Measurements from ENCODE around the gene RBM20. TPM values are rescaled to one million over a fixed set of nuclear protein-coding genes. Genes with fewer than 3 reads are reported as not detected.

The RBM20 gene
- total RNA-seq, 1 donor from 2014 or later, result 0.32 TPM

DNA sequence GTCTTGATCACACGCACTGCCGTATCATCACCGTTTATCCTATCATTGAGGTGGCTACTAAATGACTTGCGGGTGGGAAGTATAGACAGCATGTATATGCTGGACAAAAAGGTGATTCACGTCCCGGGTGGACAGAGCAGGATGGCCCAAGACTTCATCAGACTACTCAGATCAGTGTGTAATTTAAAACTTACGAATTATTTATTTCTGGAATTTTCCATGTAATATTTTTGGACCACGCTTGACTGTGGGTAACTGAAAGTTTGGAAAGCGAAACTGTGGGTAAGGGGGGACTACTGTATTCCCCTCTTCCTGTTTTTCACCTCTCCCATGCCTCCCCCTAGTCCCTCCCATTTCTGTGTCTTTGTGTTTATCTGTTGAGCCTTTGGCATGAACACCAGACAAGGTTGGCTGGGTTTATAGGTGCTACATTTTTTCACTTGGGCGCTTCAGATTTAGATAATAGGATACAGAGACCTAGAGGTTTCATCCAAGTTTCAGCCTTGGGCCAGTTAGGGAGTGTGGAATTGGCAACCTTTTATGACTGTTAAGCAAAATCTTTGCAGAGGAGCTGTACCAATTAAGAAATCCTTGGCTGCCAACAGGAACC, 55.8 kb downstream of the RBM20 start:
- peaks cover 2% of the 10 kb centered on the region for H3K9me3 Mint-ChIP-seq
- H3K4me1 Mint-ChIP-seq, result peaks cover 18% of the 10 kb centered on the region
- H3K27ac Mint-ChIP-seq, result no peak overlapping the region
- H3K27me3 Mint-ChIP-seq (ENCODE audit: insufficient read depth, low read depth), result no peaks in the 10 kb centered on the region
- H3F3A ChIP-seq (ENCODE audit: low read depth), result peaks cover 15% of the 10 kb centered on the region
- H3K9me3 ChIP-seq (ENCODE audit: low read depth), result no peaks in the 10 kb centered on the region
- H3K36me3 Mint-ChIP-seq, result no peaks in the 10 kb centered on the region
- no peak overlapping the region for H3K9ac ChIP-seq
- no peaks in the 10 kb centered on the region for H3K79me2 ChIP-seq (ENCODE audit: low read depth)
- peaks cover 20% of the 10 kb centered on the region for H3K4me1 ChIP-seq
- no peak overlapping the region for H3K4me3 Mint-ChIP-seq
- DNase-seq (ENCODE audit: low spot score), result no peak
- H3K36me3 ChIP-seq, result no peaks in the 10 kb centered on the region
- TF ChIP-seq EZH2phosphoT487 (IDR thresholded peaks at IDR 0.05) (no peak), EZH2 (IDR thresholded peaks at IDR 0.05) (no peak), CTCF (IDR thresholded peaks at IDR 0.05) (no peak)
- no peak overlapping the region for H3K4me2 ChIP-seq
- H3K27ac ChIP-seq, result no peak overlapping the region
- no peaks in the 10 kb centered on the region for H3K27me3 ChIP-seq
- no peak overlapping the region for H3K4me3 ChIP-seq
- no peaks in the 10 kb centered on the region for H4K20me1 ChIP-seq (ENCODE audit: low read depth)
- H2AFZ ChIP-seq (replicated peaks), result no peak overlapping the region

- Histone ChIP-seq H3K9me3 (ENCODE audit: low read depth) (no peaks in the 10 kb centered on the region), H3K4me3 (no peak overlapping the region), H3K27me3 (no peaks in the 10 kb centered on the region), H3K79me2 (ENCODE audit: low read depth) (no peaks in the 10 kb centered on the region), H4K20me1 (ENCODE audit: low read depth) (no peaks in the 10 kb centered on the region), H3K27ac (no peak overlapping the region), H3K4me1 (peaks cover 20% of the 10 kb centered on the region), H3K4me2 (peak overlapping the region; percentile 30), H3K36me3 (no peaks in the 10 kb centered on the region), H3F3A (ENCODE audit: low read depth) (peaks cover 15% of the 10 kb centered on the region), H3K9ac (no peak overlapping the region), H2AFZ (replicated peaks) (no peak overlapping the region)
- TF ChIP-seq EZH2 (IDR thresholded peaks at IDR 0.05) (no peak), EZH2phosphoT487 (IDR thresholded peaks at IDR 0.05) (no peak), CTCF (IDR thresholded peaks at IDR 0.05) (no peak)
- no peak overlapping the region for H3K27ac Mint-ChIP-seq
- peaks cover 2% of the 10 kb centered on the region for H3K9me3 Mint-ChIP-seq
- no peak overlapping the region for H3K4me3 Mint-ChIP-seq
- no peaks in the 10 kb centered on the region for H3K27me3 Mint-ChIP-seq (ENCODE audit: insufficient read depth, low read depth)
- H3K36me3 Mint-ChIP-seq, result no peaks in the 10 kb centered on the region
- DNase-seq (ENCODE audit: low spot score), result no peak
- peaks cover 18% of the 10 kb centered on the region for H3K4me1 Mint-ChIP-seq
Measured at GRCh38 chr10:110700947-110701616, 56.9 kb downstream of the RBM20 start.

DNA sequence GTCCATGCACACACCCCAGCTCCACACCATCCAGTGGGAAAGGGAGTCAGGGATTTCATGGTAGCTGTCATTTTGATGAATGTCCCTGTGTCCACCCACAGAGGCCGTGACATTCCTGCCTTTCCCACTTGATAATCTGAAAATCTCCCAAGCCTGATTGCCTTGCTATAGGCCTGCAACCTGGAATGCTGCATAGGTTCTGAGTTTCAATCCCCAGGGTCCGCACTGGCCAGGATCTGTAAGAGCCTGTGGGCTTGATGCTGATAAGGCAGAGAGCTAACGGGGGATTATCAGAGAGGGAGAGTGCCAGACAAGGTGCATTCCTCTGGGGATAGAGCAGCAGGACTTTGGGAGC, 57.5 kb downstream of the RBM20 start:
- Mint-ChIP-seq H3K36me3 (no peaks in the 10 kb centered on the region), H3K4me3 (no peak overlapping the region), H3K9me3 (peaks cover 2% of the 10 kb centered on the region), H3K27me3 (ENCODE audit: insufficient read depth, low read depth) (no peaks in the 10 kb centered on the region), H3K27ac (no peak overlapping the region), H3K4me1 (peaks cover 20% of the 10 kb centered on the region)
- peak; percentile 82 for DNase-seq (ENCODE audit: low spot score)
- no peaks in the 10 kb centered on the region for H3K9me3 ChIP-seq (ENCODE audit: low read depth)
- no peak overlapping the region for H2AFZ ChIP-seq (replicated peaks)
- peaks cover 15% of the 10 kb centered on the region for H3F3A ChIP-seq (ENCODE audit: low read depth)
- no peaks in the 10 kb centered on the region for H3K36me3 ChIP-seq
- H3K4me2 ChIP-seq, result peak overlapping the region; percentile 30
- TF ChIP-seq CTCF (IDR thresholded peaks at IDR 0.05) (no peak), EZH2phosphoT487 (IDR thresholded peaks at IDR 0.05) (no peak), EZH2 (IDR thresholded peaks at IDR 0.05) (no peak)
- no peak overlapping the region for H3K4me3 ChIP-seq
- H3K4me1 ChIP-seq, result peaks cover 23% of the 10 kb centered on the region
- H3K27me3 ChIP-seq, result no peaks in the 10 kb centered on the region
- no peaks in the 10 kb centered on the region for H4K20me1 ChIP-seq (ENCODE audit: low read depth)
- H3K27ac ChIP-seq, result no peak overlapping the region
- H3K79me2 ChIP-seq (ENCODE audit: low read depth), result no peaks in the 10 kb centered on the region
- no peak overlapping the region for H3K9ac ChIP-seq

All from neural progenitor cell (in vitro differentiated cells).